ENCODE results near the gene GRN.

DNA sequence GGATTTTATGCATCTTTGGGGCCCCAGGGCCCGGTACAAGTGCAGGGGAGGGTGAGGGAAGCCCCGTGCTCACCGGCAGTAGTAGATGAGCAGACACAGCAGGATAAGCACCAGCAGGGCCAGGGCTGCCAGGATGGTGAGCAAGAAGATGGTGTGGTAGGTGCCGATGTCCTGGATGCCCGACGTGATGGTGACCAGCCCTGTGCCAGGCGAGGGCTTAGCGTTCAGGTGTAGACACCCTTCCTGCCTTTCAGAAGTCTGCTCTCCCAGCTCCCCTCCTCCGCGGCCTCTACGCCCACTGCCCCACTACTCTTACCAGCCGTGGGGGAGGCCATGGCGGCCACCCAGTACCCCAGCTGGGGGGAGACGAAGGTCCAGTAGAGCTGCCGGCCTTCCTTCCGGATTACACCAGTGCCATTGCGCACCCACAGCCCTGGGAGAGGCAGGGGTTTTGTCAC is 10.6 kb downstream of the GRN start:
- TF ChIP-seq POLR2AphosphoS5 (IDR thresholded peaks at IDR 0.05; ENCODE audit: borderline replicate concordance, low read depth, low read length) (no peak), EZH2 (IDR thresholded peaks at IDR 0.05) (no peak), FOXP2 (optimal IDR thresholded peaks at IDR 0.05; ENCODE audit: control extremely low read depth, extremely low read length, insufficient read depth) (no peak)

Measured in SK-N-MC (cell line).